ENCODE measurements around the gene AOPEP.

AOPEP gene

GRCh38 chr9:95086564-95086955, 360.1 kb downstream of the AOPEP start:
- H3K27ac ChIP-seq (ENCODE audit: extremely low read depth, low read depth, low read length), result no peak overlapping the region
- CTCF ChIA-PET, result interaction anchor here (0.7 kb wide), 2 partner anchors 14 to 41 kb away, joined by 3 to 5 read pairs; no protein-coding TSS in a partner anchor
- TF ChIP-seq ZFP37 (tag by site-specific recombination; IDR thresholded peaks at IDR 0.05) (no peak), ZBTB20 (tag by site-specific recombination; IDR thresholded peaks at IDR 0.05) (no peak), SCRT1 (tag by site-specific recombination; IDR thresholded peaks at IDR 0.05; ENCODE audit: borderline replicate concordance) (no peak), ZNF785 (tag by site-specific recombination; IDR thresholded peaks at IDR 0.05) (no peak), ZNF692 (tag by site-specific recombination; IDR thresholded peaks at IDR 0.05) (no peak), SP7 (tag by site-specific recombination; IDR thresholded peaks at IDR 0.05) (no peak), PRDM4 (tag by site-specific recombination; IDR thresholded peaks at IDR 0.05) (no peak), ZNF449 (tag by site-specific recombination; IDR thresholded peaks at IDR 0.05) (no peak), WT1 (tag by site-specific recombination; IDR thresholded peaks at IDR 0.05) (no peak), ZNF404 (tag by site-specific recombination; IDR thresholded peaks at IDR 0.05) (no peak), ZNF23 (tag by site-specific recombination; IDR thresholded peaks at IDR 0.05; ENCODE audit: borderline replicate concordance) (no peak), SALL2 (tag by site-specific recombination; IDR thresholded peaks at IDR 0.05; ENCODE audit: borderline replicate concordance) (no peak), ATF2 (tag by site-specific recombination; IDR thresholded peaks at IDR 0.05; ENCODE audit: low read depth) (no peak), KLF16 (tag by site-specific recombination; IDR thresholded peaks at IDR 0.05) (no peak), ZBTB21 (tag by site-specific recombination; IDR thresholded peaks at IDR 0.05) (no peak), ZNF16 (tag by site-specific recombination; IDR thresholded peaks at IDR 0.05; ENCODE audit: low read depth) (no peak), ZNF639 (tag by site-specific recombination; IDR thresholded peaks at IDR 0.05) (no peak)
- H3K9me3 ChIP-seq (ENCODE audit: control insufficient read depth, insufficient read depth, low read depth, low read length), result no peaks in the 10 kb centered on the region
- H3K4me3 ChIP-seq (ENCODE audit: low read depth, low read length), result no peak overlapping the region
- POLR2A ChIA-PET, result no interaction called here
- peaks cover 4 to 47% of the 10 kb centered on the region in 2 experiments; a peak in 2 of 3 replicates for H3K36me3 ChIP-seq (ENCODE audit: control insufficient read depth in 2 of 2, insufficient read depth in 1 of 2, low read length in 2 of 2)
- no peaks in the 10 kb centered on the region for H3K4me1 ChIP-seq (ENCODE audit: control insufficient read depth, insufficient read depth, low read length)

Data from HEK293 (cell line).